Measurements from ENCODE around the gene SRP9.

SRP9 gene

GRCh38 chr1:225808136-225808535 is 30.5 kb downstream of the SRP9 start:
- no peak for TF ChIP-seq CTCF (IDR thresholded peaks at IDR 0.05; ENCODE audit: low read depth, low read length)
- no peak overlapping the region for H3K4me3 ChIP-seq (ENCODE audit: low read depth, low read length)

GRCh38 chr1:225809842-225810578 is 32.4 kb downstream of the SRP9 start, which contains the start of gene EPHX1:
Gene EPHX1 (plus strand): TSS chr1:225810124. CDS start chr1:225828730, 18,606 bp downstream.
- peak within 1 kb of the TSS; percentile 68 for H3K4me3 ChIP-seq (ENCODE audit: low read depth, low read length)
- no peak for TF ChIP-seq CTCF (IDR thresholded peaks at IDR 0.05; ENCODE audit: low read depth, low read length)

GRCh38 chr1:225810579-225811538 is 33.2 kb downstream of the SRP9 start:
- H3K4me3 ChIP-seq (ENCODE audit: low read depth, low read length): peak overlapping the region; percentile 68

- peak; percentile 33 for TF ChIP-seq CTCF (IDR thresholded peaks at IDR 0.05; ENCODE audit: low read depth, low read length)
- H3K4me3 ChIP-seq (ENCODE audit: low read depth, low read length): no peak overlapping the region; the same call in 1 of the 2 replicates
These were observed 34.2 kb downstream of the SRP9 start for GRCh38 chr1:225811622-225812487.

- no peak overlapping the region for H3K4me3 ChIP-seq (ENCODE audit: low read depth, low read length)
- no peak for TF ChIP-seq CTCF (IDR thresholded peaks at IDR 0.05; ENCODE audit: low read depth, low read length)
These were observed 35.0 kb downstream of the SRP9 start for GRCh38 chr1:225812488-225813213.

GRCh38 chr1:225813214-225813964 is 35.8 kb downstream of the SRP9 start:
- H3K4me3 ChIP-seq (ENCODE audit: low read depth, low read length): no peak overlapping the region
- TF ChIP-seq CTCF (IDR thresholded peaks at IDR 0.05; ENCODE audit: low read depth, low read length): no peak

Data from WI38 (cell line).